Ishikawa (cell line): ENCODE data around the gene SH3PXD2A.

Source experiments
- EGR1 ChIP-seq: IDR thresholded peaks from 2 replicates; pipeline ENCODE4 v1.6.1; 2012
- EP300 ChIP-seq: IDR thresholded peaks from 2 replicates; pipeline ENCODE4 v1.6.1; 2012; ENCODE audit warnings: borderline replicate concordance
- MAX ChIP-seq: IDR thresholded peaks from 2 replicates; pipeline ENCODE4 v1.6.1; 2012
- RAD21 ChIP-seq: IDR thresholded peaks from 2 replicates; pipeline ENCODE4 v1.6.1; 2012; ENCODE audit warnings: low read depth
- REST ChIP-seq: IDR thresholded peaks from 2 replicates; pipeline ENCODE4 v1.6.1; 2012; ENCODE audit warnings: low read depth, mild to moderate bottlenecking
- TAF1 ChIP-seq: IDR thresholded peaks from 2 replicates; pipeline ENCODE4 v1.6.1; 2012; ENCODE audit warnings: low read depth, mild to moderate bottlenecking
- ZBTB7A ChIP-seq: IDR thresholded peaks from 2 replicates; pipeline ENCODE4 v1.6.1; 2012; ENCODE audit warnings: low read depth

- TF ChIP-seq EP300 (no peak), MAX (no peak), TAF1 (no peak), ZBTB7A (no peak), REST (no peak), EGR1 (no peak), RAD21 (no peak)
Observed at GRCh38 chr10:103627111-103627892, 228.1 kb downstream of the SH3PXD2A start.
